HG03066 (cell line): ENCODE measurements around the gene NPIPB5.
"Not testable (repeated sequence)": the region's sequence is repeated elsewhere in the genome, so short reads cannot be mapped to it uniquely, and the experiment has no call there.

ENCODE experiments used
- ATAC-seq: cut with Tn5 transposase; IDR thresholded peaks from one replicate; pipeline ENCODE4 v1.9.1; 2021; ENCODE audit warnings: low read depth; ENCODE audit not compliant: unreplicated experiment

NPIPB5 gene

DNA sequence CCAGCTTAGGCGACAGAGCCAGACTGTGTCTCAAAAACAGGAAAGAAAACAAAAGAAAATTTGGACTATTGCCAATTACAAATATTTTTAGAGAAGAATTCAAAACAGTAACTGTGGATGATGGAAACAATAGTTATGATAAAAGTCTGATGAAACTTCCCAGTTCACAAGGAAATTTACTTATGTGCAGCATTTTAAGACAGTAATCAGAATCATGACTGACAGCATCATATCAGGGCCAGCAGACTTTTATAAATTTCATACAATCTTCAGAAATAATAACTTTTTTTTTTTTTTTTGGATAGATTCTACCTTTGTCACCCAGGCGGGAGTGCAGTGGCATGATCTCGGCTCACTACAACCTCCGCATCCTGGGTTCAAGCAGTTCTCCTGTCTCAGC, at the start of gene NPIPB5:
TSS of gene NPIPB5 (plus strand) at position 301 of the 400 bp plus-strand sequence. CDS start 2,911 bp downstream, outside the sequence.
- not testable (repeated sequence) for ATAC-seq

- ATAC-seq, result not testable (repeated sequence)
These were observed 41.8 kb upstream of the NPIPB5 start for GRCh38 chr16:22468846-22469245.

DNA sequence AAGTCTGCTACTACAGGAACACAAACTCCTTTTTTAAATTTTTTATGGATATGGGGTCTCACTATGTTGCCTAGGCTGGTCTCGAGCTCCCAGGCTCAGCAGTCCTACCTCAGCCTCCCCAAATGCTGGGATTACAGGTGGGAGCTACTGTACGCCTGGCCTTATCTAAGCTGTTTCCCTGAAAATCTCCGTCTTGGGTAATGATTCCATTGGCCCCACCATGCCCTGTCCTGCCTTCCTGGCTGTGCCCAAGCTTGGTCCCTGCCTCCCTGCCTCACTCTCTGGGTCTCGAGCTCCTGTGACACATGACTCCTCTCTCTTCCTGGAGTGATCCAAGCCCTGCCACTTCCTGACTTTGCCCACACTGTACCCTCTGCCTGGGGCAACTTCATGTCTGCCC, 27.3 kb downstream of the NPIPB5 start:
- not testable (repeated sequence) for ATAC-seq

DNA sequence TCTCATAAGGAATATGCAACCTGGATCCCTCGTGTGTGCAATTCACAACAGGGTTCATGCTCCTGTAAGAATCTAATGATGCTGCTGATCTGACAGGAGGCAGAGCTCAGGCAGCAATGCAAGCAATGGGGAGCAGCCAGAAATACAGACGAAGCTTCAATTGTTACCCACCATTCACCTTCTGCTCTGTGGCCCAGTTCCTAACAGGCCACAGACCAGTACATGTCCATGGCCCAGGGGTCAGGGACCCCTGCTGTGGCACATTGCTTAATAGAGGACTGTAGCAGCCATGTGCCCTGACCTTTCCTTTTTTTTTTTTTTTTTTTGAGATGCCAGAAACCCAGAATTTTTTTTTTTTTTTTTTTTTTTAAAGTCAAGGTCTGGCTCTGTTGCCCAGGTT, 34.1 kb downstream of the NPIPB5 start:
- ATAC-seq, result not testable (repeated sequence)

- not testable (repeated sequence) for ATAC-seq
These were observed 35.9 kb downstream of the NPIPB5 start for GRCh38 chr16:22546630-22547029.

DNA sequence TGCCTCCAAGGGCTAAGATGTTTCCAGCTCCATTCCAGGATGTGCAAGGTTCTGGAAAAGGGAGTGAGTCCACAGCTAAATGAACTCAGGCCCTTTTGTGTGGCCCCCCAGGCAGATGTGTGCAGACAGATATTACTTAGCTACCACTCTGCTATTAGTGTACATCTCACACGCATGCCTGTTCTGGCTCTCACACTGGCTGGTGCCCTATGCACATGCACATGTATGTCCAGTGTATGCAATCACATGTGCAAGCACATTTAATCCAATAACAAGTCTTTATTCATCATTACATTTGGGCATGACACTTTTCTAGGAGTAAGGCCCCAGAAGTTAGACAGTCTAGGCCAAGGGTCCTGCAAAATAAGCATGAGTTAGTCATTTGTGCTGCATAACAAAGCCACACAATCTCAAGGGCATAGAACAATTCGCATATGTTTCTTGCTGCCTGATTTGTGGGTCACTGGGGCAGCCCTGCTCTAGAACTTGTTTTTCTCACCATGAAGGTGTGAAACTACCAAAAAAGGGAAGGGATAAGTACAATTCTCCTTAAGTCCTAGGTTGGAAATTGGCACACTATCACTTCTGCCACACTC, 36.6 kb downstream of the NPIPB5 start:
- not testable (repeated sequence) for ATAC-seq

GRCh38 chr16:22549853-22550252, 39.2 kb downstream of the NPIPB5 start:
- ATAC-seq, result not testable (repeated sequence)

DNA sequence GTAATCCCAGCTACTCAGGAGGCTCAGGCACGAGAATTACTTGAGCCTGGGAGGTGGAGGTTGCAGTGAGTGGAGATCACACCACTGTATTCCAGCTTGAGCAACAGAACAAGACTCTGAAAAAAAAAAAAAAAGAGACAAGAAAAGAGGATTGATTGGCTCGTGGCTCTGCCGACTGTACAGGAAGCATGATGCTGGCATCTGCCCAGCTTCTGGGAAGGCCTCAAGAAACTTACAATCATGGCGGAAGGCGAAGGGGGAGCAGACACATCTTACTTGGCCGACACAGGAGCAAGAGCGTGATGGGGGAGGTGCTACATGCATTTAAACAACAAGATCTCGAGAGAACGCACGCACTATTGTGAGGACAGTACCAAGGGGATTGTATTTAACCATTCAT, 40.5 kb downstream of the NPIPB5 start:
- not testable (repeated sequence) for ATAC-seq

GRCh38 chr16:22551651-22552050, 41.0 kb downstream of the NPIPB5 start:
- not testable (repeated sequence) for ATAC-seq

- not testable (repeated sequence) for ATAC-seq
These were observed 46.1 kb downstream of the NPIPB5 start for GRCh38 chr16:22556759-22557158.
